Neural progenitor cell (in vitro differentiated cells): ENCODE data around the gene NAT8L. TPM values are rescaled to one million over a fixed set of nuclear protein-coding genes. Genes with fewer than 3 reads are reported as not detected.

Experiments used
- DNase-seq: peaks from one replicate; pipeline ENCODE4 v3.0.0-alpha.2; 2016; ENCODE audit warnings: low spot score
- H2AFZ ChIP-seq: fragments of 200-600 bp; sonication (generic); replicated peaks from 2 replicates; pipeline ENCODE4 v1.6.1; 2016; ENCODE audit warnings: antibody characterized with exemption
- H3F3A ChIP-seq: fragments of 200-600 bp; sonication (generic); 2 replicates; pipeline ENCODE4 v1.6.1; 2016; ENCODE audit warnings: antibody characterized with exemption, low read depth
- H3K27ac ChIP-seq: fragments of 200-600 bp; sonication (generic); 2 replicates; pipeline ENCODE4 v1.5.1; 2016; ENCODE audit warnings: mild to moderate bottlenecking
- H3K27me3 ChIP-seq: fragments of 200-600 bp; sonication (generic); 2 replicates; pipeline ENCODE4 v1.6.1; 2016; ENCODE audit warnings: mild to moderate bottlenecking, moderate library complexity
- H3K36me3 ChIP-seq: fragments of 200-600 bp; sonication (generic); 2 replicates; pipeline ENCODE4 v1.5.1; 2016
- H3K4me1 ChIP-seq: fragments of 200-600 bp; sonication (generic); 2 replicates; pipeline ENCODE4 v1.6.1; 2016; ENCODE audit warnings: mixed run types
- H3K4me2 ChIP-seq: fragments of 200-600 bp; sonication (generic); 2 replicates; pipeline ENCODE4 v1.6.1; 2016
- H3K4me3 ChIP-seq: fragments of 200-600 bp; sonication (generic); 2 replicates; pipeline ENCODE4 v1.5.1; 2016
- H3K79me2 ChIP-seq: fragments of 200-600 bp; sonication (generic); 2 replicates; pipeline ENCODE4 v1.6.1; 2016; ENCODE audit warnings: low read depth
- H3K9ac ChIP-seq: fragments of 200-600 bp; sonication (generic); 2 replicates; pipeline ENCODE4 v1.6.1; 2016
- H3K9me3 ChIP-seq: fragments of 200-600 bp; sonication (generic); 2 replicates; pipeline ENCODE4 v1.5.1; 2016; ENCODE audit warnings: low read depth
- H4K20me1 ChIP-seq: fragments of 200-600 bp; sonication (generic); 2 replicates; pipeline ENCODE4 v1.6.1; 2016; ENCODE audit warnings: low read depth
- H3K27ac Mint-ChIP-seq: 3 replicates; pipeline ENCODE4 v1.8.0; 2021; ENCODE audit warnings: mixed read lengths
- H3K27me3 Mint-ChIP-seq: 2 replicates; pipeline ENCODE4 v1.8.0; 2022; ENCODE audit warnings: low read depth, mild to moderate bottlenecking, inconsistent platforms, moderate library complexity, mixed read lengths; ENCODE audit not compliant: insufficient read depth
- H3K36me3 Mint-ChIP-seq: 3 replicates; pipeline ENCODE4 v1.8.0; 2021; ENCODE audit warnings: mixed read lengths
- H3K4me1 Mint-ChIP-seq: 3 replicates; pipeline ENCODE4 v1.8.0; 2021; ENCODE audit warnings: mixed read lengths
- H3K4me3 Mint-ChIP-seq: 3 replicates; pipeline ENCODE4 v1.8.0; 2021; ENCODE audit warnings: mild to moderate bottlenecking, moderate library complexity, mixed read lengths
- H3K9me3 Mint-ChIP-seq: 3 replicates; pipeline ENCODE4 v1.8.0; 2020; ENCODE audit warnings: mixed read lengths
- CTCF ChIP-seq: fragments of 200-600 bp; sonication (generic); IDR thresholded peaks from 2 replicates; pipeline ENCODE4 v1.5.1; 2017; ENCODE audit warnings: antibody characterized with exemption, mild to moderate bottlenecking
- EZH2 ChIP-seq: fragments of 200-600 bp; sonication (generic); IDR thresholded peaks from 2 replicates; pipeline ENCODE4 v1.6.1; 2017; ENCODE audit warnings: antibody characterized with exemption, mild to moderate bottlenecking, moderate library complexity
- EZH2phosphoT487 ChIP-seq: fragments of 200-600 bp; sonication (generic); IDR thresholded peaks from 2 replicates; pipeline ENCODE4 v1.6.1; 2017; ENCODE audit warnings: antibody characterized with exemption
- total RNA-seq: library from RNA; depleted of rRNA; stranded (reverse); fragments of >200 nt; gene quantifications from 2 replicates; pipeline ENCODE4 v1.2.3, GENCODE V29; 2015; ENCODE audit warnings: low replicate concordance

The NAT8L gene
- total RNA-seq, 1 donor from 2014 or later, result 0.62 TPM

- H3K4me1 ChIP-seq, result no peaks in the 10 kb centered on the region
- no peaks in the 10 kb centered on the region for H3K36me3 ChIP-seq
- H3K9ac ChIP-seq, result no peak overlapping the region
- Mint-ChIP-seq H3K4me1 (no peaks in the 10 kb centered on the region), H3K9me3 (peaks cover 22% of the 10 kb centered on the region), H3K36me3 (peaks cover 6% of the 10 kb centered on the region), H3K4me3 (no peak overlapping the region), H3K27me3 (peaks cover 4% of the 10 kb centered on the region), H3K27ac (no peak overlapping the region)
- TF ChIP-seq CTCF (no peak), EZH2phosphoT487 (no peak), EZH2 (no peak)
- H3K4me2 ChIP-seq, result no peak overlapping the region
- H3K27me3 ChIP-seq, result peaks cover 24% of the 10 kb centered on the region
- no peak overlapping the region for H2AFZ ChIP-seq
- H3K9me3 ChIP-seq, result no peaks in the 10 kb centered on the region
- H4K20me1 ChIP-seq, result no peaks in the 10 kb centered on the region
- no peak for DNase-seq
- H3K79me2 ChIP-seq, result no peaks in the 10 kb centered on the region
- H3K4me3 ChIP-seq, result no peak overlapping the region
- H3F3A ChIP-seq, result no peaks in the 10 kb centered on the region
- H3K27ac ChIP-seq, result no peak overlapping the region
These were observed 45.6 kb downstream of the NAT8L start for GRCh38 chr4:2104556-2105345.

GRCh38 chr4:2105559-2105958, 46.4 kb downstream of the NAT8L start:
- H4K20me1 ChIP-seq, result no peaks in the 10 kb centered on the region
- H3K4me2 ChIP-seq, result no peak overlapping the region
- DNase-seq, result no peak
- H3K79me2 ChIP-seq, result no peaks in the 10 kb centered on the region
- no peaks in the 10 kb centered on the region for H3K36me3 ChIP-seq
- H3K4me1 ChIP-seq, result no peaks in the 10 kb centered on the region
- H3K4me3 ChIP-seq, result no peak overlapping the region
- Mint-ChIP-seq H3K4me1 (no peaks in the 10 kb centered on the region), H3K9me3 (peaks cover 22% of the 10 kb centered on the region), H3K27ac (no peak overlapping the region), H3K4me3 (no peak overlapping the region), H3K27me3 (peaks cover 4% of the 10 kb centered on the region), H3K36me3 (peaks cover 6% of the 10 kb centered on the region)
- H3K9me3 ChIP-seq, result no peaks in the 10 kb centered on the region
- no peaks in the 10 kb centered on the region for H3F3A ChIP-seq
- H3K27me3 ChIP-seq, result peaks cover 25% of the 10 kb centered on the region
- no peak overlapping the region for H3K9ac ChIP-seq
- no peak for TF ChIP-seq EZH2
- TF ChIP-seq EZH2phosphoT487, result no peak
- no peak for TF ChIP-seq CTCF
- no peak overlapping the region for H2AFZ ChIP-seq
- H3K27ac ChIP-seq, result no peak overlapping the region

GRCh38 chr4:2116687-2117400, 57.7 kb downstream of the NAT8L start:
- H3K9me3 ChIP-seq, result no peaks in the 10 kb centered on the region
- Mint-ChIP-seq H3K4me3 (no peak overlapping the region), H3K27ac (no peak overlapping the region), H3K27me3 (no peaks in the 10 kb centered on the region), H3K36me3 (no peaks in the 10 kb centered on the region), H3K9me3 (peaks cover 5% of the 10 kb centered on the region), H3K4me1 (no peaks in the 10 kb centered on the region)
- H4K20me1 ChIP-seq, result no peaks in the 10 kb centered on the region
- TF ChIP-seq EZH2, result no peak
- TF ChIP-seq CTCF, result no peak
- no peak for TF ChIP-seq EZH2phosphoT487
- H3K27me3 ChIP-seq, result no peaks in the 10 kb centered on the region
- no peak overlapping the region for H3K4me2 ChIP-seq
- no peaks in the 10 kb centered on the region for H3K4me1 ChIP-seq
- no peak overlapping the region for H3K9ac ChIP-seq
- no peak overlapping the region for H3K4me3 ChIP-seq
- H3K27ac ChIP-seq, result no peak overlapping the region
- H2AFZ ChIP-seq, result no peak overlapping the region
- H3K79me2 ChIP-seq, result no peaks in the 10 kb centered on the region
- H3K36me3 ChIP-seq, result no peaks in the 10 kb centered on the region
- no peak for DNase-seq
- no peaks in the 10 kb centered on the region for H3F3A ChIP-seq

Other genes starting within 250 kb of the NAT8L start
- gene LETM1, start 203.2 kb upstream of the NAT8L start, total RNA-seq, result 16.9 and 34.8 TPM in 2 replicates
- gene NSD2, start 187.9 kb upstream of the NAT8L start, total RNA-seq, result 165 and 176 TPM in 2 replicates
- gene NELFA, start 50.4 kb upstream of the NAT8L start, total RNA-seq, result 18.0 and 50.3 TPM in 2 replicates
- 24.4 and 25.0 TPM in 2 replicates for gene HAUS3, start 182.8 kb downstream of the NAT8L start, total RNA-seq
- 1.5 and 1.7 TPM in 2 replicates for gene POLN, start 182.8 kb downstream of the NAT8L start, total RNA-seq
- 22.7 and 58.8 TPM in 2 replicates for gene MXD4, start 202.8 kb downstream of the NAT8L start, total RNA-seq